HG02981 (cell line): Measurements from ENCODE around the gene TMPRSS11B.
"Not testable (repeated sequence)": the region's sequence is repeated elsewhere in the genome, so short reads cannot be mapped to it uniquely, and the experiment has no call there.

Experiments used
- ATAC-seq: cut with Tn5 transposase; IDR thresholded peaks from one replicate; pipeline ENCODE4 v1.9.1; 2021; ENCODE audit warnings: mild to moderate bottlenecking, moderate library complexity; ENCODE audit not compliant: unreplicated experiment

TMPRSS11B gene, protein sequence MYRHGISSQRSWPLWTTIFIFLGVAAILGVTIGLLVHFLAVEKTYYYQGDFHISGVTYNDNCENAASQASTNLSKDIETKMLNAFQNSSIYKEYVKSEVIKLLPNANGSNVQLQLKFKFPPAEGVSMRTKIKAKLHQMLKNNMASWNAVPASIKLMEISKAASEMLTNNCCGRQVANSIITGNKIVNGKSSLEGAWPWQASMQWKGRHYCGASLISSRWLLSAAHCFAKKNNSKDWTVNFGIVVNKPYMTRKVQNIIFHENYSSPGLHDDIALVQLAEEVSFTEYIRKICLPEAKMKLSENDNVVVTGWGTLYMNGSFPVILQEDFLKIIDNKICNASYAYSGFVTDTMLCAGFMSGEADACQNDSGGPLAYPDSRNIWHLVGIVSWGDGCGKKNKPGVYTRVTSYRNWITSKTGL

DNA sequence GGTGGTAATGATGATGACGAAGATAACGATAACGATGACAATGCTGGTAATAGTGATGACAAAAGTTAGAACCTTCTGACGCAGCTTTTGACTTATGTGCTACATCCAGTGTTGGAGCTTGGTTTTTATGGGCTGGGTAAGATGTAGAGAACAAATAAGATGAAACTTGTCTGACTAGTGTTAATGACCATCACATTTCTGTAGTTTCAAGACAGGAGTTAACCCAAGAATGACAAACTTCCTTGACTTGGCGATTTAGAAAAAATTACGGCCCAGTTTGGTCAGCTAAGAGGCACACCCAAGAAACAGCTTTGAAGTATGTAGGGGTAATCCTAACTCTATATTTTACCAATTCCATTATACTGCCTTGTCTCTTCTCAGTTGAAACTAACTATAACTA, at the start of gene TMPRSS11B:
Gene TMPRSS11B (minus strand): TSS at position 101 of the 400 bp plus-strand sequence. CDS start 136 bp downstream, outside the sequence.
- ATAC-seq, result no peak

- no peak for ATAC-seq
Measured at GRCh38 chr4:68291256-68291655, 45.8 kb upstream of the TMPRSS11B start.

DNA sequence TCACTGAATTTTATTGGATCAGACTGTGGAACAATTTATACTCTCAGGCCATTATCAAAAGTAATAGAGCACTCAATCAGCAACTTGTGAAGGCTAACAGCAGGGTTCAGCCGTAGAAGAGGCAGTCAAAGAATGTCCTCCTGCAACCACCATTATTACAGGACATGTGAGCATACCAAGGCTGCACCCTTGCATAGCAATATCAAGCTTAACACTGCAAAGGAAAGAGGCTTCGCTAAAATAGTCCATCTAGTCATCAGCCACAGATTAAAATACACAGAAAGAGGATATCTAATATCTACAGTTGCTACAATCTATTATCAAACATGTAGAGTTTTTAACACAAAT, 42.9 kb upstream of the TMPRSS11B start:
- ATAC-seq, result no peak

- ATAC-seq, result no peak
Measured at GRCh38 chr4:68287704-68288392, 42.4 kb upstream of the TMPRSS11B start.

- ATAC-seq, result no peak
Measured at GRCh38 chr4:68283714-68284113, 38.2 kb upstream of the TMPRSS11B start.

- ATAC-seq, result no peak
Measured at GRCh38 chr4:68283095-68283494, 37.6 kb upstream of the TMPRSS11B start.

GRCh38 chr4:68281796-68282740, 36.6 kb upstream of the TMPRSS11B start:
- ATAC-seq, result not testable (repeated sequence)

DNA sequence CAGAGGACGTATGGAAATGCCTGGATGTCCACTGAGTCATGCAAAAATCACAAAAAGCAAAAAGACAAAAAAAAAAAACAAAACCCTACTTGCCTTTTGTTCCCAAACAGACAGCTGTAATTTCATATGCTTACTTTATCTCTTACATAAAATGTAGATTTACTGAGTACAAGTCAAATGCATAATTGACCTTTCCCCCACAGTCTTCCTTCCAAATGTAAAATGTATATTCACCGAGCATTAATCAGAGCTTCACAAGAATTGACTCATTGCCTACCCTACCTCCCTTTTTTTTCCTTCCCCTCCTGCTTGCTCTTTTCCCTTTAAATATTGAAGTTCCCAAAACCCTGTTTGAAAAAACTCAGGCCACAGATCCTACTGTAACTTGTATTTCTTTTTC, 32.5 kb upstream of the TMPRSS11B start:
- ATAC-seq, result no peak

GRCh38 chr4:68277627-68278026, 32.1 kb upstream of the TMPRSS11B start:
- ATAC-seq, result no peak

- no peak for ATAC-seq
Measured at GRCh38 chr4:68272860-68273259, 27.4 kb upstream of the TMPRSS11B start.

GRCh38 chr4:68272380-68272779, 26.9 kb upstream of the TMPRSS11B start:
- peak; percentile 36 for ATAC-seq

- ATAC-seq, result no peak
Measured at GRCh38 chr4:68271851-68272357, 26.4 kb upstream of the TMPRSS11B start.

DNA sequence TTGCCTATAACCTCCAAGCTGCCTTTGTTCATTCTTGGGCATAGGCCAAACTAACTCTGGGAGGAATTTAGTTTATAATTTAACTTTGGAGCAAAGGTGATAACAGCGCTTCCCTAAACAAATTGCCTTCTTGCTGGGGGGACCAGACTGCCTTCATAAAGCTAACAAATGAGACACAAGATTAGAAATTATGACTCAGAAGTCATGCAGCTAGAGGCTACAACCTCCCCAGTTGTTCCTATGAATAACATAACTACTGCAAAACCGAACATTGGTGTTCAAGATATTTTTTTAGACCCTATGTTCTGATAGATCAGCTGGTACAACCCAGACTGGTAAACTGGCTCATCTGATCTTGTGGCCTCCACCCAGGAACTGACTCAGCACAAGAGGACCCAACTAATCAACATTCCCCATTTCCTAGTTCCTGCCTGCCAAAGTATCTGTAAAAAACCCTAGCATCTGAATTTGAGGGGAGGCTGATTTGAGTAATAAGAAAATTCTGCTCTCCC, 22.0 kb upstream of the TMPRSS11B start:
- no peak for ATAC-seq

DNA sequence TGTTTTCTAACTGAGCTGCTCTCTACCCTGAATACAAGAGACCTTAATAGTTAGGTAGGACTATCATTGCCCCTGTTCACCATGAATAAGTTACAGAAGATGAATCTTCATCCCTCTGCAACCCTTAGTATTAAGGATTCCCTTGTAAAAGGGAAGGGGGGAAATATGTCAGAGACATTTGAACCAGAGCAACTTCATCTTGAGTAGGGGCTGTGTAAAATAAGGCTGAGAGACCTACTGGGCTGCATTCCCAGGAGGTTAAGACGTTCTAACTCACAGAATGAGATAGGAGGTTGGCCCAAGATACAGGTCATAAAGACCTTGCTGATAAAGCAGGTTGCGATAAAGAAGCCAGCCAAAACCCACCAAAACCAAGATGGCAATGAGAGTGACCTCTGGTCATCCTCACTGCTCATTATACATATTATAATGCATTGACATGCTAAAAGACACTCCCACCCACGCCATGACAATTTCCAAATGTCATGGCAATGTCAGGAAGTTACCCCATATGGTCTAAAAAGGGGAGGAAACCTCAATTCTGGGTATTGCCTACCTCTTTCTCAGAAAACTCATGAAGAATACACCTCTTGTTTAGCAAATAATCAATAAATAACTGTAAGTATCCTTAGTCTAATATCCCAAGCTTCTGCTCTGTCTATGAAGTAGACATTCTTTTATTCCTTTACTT, 19.5 kb upstream of the TMPRSS11B start:
- no peak for ATAC-seq

DNA sequence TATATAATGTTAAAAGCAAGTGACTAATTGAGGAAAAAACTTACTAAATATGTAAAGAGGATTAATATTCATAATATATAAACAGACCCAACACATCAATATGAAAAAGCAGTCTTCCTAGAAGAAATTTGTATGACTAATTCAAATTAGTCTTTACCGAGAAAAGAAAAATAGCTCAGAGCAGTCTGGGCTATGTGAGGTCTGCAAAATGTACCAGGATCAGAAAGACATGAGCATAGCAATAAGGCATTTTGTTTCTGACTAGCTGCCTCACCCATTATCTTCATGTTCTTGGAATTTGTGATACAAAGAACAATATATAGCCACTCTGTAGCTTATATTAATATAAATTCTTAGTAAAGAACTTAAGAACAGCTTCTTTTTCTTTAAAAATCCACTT, 13.7 kb upstream of the TMPRSS11B start:
- ATAC-seq, result no peak

DNA sequence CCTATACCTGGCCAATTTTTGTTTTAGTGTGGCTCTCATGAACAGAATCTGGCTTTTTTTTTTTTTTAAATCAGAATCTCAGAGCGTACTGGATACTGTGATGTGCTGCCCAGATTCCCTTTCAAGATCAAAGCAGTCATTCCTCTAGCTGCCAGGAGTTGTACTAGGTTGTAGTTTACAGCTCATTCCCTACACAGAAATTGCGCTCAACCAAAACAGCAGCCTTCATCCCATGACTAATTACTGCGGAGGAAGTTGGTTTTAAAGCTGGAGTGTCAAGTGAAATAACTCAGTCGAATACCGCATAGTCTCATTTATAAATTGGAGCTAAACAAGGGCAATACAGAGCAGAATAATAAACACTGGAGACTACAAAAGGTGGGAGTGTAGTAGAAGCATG, 12.2 kb upstream of the TMPRSS11B start:
- no peak for ATAC-seq

DNA sequence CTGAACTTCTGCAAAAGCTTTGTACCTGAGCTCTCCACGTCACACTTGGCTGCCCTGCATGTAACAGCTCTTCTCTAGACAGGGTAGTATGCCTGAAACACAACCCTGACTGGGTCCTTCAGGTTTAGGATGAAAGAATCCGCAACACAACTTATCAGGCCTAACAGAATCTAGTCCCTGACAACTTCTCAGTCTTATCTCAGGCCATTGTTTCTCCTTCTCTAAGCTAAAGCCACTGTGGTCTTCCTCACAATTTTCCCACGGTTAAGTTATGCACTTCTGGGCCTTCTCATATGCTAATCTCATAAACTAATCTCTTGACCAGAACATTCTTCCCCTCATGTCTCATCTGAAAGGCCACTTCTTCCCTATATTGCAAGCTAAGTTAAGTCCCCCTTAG, 10.8 kb upstream of the TMPRSS11B start:
- ATAC-seq, result no peak

DNA sequence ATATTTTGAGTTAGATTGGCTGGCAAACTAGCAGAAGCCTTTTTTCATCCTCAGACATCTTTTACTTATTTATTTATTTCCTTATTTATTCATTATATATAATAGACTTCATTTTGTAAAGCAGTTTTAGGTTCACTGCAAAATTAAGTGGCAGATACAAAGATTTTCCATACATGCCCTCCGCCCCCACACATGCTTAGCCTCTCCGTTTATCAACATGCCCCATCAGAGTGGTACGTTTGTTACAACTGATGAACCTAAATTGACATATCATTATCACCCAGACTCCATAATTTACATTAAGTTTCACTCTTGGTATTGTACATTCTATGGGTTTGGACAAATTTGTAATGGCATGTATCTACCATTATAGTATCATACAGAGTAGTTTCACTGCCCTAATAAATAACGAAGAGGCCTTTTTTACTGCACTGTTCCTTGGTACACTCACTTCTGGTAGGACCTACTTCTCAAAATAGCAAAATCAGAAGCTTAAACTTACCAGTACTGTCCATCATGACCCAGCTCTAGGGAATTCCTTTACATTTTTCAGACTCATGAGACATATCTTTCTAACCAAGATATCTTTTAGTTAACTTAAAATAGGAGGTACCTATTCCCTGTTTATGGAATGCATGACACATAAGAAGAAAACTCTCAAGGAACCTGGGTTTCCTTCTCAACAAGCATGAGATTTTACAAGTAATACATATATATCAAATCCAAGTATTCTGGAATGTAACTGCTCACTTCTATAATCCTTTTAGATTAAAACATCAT, 4.8 kb upstream of the TMPRSS11B start:
- no peak for ATAC-seq

- peak; percentile 89 for ATAC-seq
Measured at GRCh38 chr4:68249434-68249833, 3.9 kb upstream of the TMPRSS11B start.
